NB4 (cell line): Measurements from ENCODE around the gene PTCHD4.
A peak's percentile ranks its signal among the peaks of the same experiment; 100 is the strongest.

ENCODE experiments used
- DNase-seq: peaks from one replicate; pipeline ENCODE4 v3.0.0; 2010; ENCODE audit warnings: low read depth
- H3K4me3 ChIP-seq: one replicate; pipeline ENCODE4 v1.5.1; 2011; ENCODE audit warnings: mild to moderate bottlenecking, low read depth, low read length, moderate library complexity
- MYC ChIP-seq: IDR thresholded peaks from 2 replicates; pipeline ENCODE4 v1.6.1; 2011; ENCODE audit warnings: low read depth, low read length
- POLR2A ChIP-seq: IDR thresholded peaks from 2 replicates; pipeline ENCODE4 v1.6.1; 2011; ENCODE audit warnings: mild to moderate bottlenecking; ENCODE audit not compliant: insufficient read length; ENCODE audit errors: extremely low read depth
- TF ChIP-seq, protein P1 (sequence below): IDR thresholded peaks from 2 replicates; pipeline ENCODE4 v1.6.1; 2011; ENCODE audit warnings: low read depth, low read length
- TF ChIP-seq, protein P2 (sequence below): IDR thresholded peaks from one replicate; pipeline ENCODE4 v1.5.1; 2012; ENCODE audit warnings: low read depth, low read length

PTCHD4 gene

DNA sequence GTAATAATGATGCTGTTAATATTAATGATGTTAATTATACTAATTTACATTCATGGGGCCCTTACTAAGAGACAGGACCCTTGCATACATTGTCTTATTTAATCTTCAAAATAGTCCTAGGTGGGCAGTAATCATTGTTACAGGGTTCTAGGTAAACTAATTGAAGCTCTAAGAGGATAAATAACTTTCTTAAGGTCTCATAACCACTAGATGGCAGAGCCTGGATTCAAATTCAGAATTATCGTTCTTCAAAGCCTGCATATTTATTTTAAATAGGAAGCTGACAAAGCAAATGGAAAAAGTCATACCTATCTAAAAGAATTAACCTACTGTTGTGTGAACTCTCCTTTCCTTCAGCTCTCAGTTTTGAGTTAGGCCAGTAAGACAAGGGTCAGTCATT is 23.5 kb downstream of the PTCHD4 start:
- TF ChIP-seq, protein P1, sequence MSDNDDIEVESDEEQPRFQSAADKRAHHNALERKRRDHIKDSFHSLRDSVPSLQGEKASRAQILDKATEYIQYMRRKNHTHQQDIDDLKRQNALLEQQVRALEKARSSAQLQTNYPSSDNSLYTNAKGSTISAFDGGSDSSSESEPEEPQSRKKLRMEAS, result no peak
- TF ChIP-seq, protein P2, sequence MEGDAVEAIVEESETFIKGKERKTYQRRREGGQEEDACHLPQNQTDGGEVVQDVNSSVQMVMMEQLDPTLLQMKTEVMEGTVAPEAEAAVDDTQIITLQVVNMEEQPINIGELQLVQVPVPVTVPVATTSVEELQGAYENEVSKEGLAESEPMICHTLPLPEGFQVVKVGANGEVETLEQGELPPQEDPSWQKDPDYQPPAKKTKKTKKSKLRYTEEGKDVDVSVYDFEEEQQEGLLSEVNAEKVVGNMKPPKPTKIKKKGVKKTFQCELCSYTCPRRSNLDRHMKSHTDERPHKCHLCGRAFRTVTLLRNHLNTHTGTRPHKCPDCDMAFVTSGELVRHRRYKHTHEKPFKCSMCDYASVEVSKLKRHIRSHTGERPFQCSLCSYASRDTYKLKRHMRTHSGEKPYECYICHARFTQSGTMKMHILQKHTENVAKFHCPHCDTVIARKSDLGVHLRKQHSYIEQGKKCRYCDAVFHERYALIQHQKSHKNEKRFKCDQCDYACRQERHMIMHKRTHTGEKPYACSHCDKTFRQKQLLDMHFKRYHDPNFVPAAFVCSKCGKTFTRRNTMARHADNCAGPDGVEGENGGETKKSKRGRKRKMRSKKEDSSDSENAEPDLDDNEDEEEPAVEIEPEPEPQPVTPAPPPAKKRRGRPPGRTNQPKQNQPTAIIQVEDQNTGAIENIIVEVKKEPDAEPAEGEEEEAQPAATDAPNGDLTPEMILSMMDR, result peak; percentile 16
- no peak overlapping the region for H3K4me3 ChIP-seq
- peak; percentile 29 for DNase-seq

DNA sequence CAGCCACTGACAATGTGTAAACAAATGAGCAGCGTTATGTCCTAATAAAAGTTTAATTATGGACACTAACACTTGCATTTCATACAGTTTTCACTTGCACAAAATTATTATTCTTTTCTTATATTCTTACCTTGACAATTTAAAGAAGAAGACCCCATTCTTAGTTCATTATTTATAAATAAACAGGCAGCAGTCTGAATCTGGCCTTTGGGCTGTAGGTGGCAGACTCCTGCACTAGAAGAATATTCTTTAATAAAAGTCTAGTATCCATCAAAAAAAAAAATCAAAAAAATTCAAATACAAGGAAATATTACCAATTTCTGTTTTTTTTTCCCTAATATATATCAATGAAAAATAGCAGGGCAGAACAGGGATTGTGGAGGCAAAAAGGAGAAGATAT is 24.8 kb downstream of the PTCHD4 start:
- H3K4me3 ChIP-seq, result no peak overlapping the region
- no peak for DNase-seq
- no peak for TF ChIP-seq POLR2A
- TF ChIP-seq, protein P1, result no peak
- TF ChIP-seq, protein P2, result no peak
- TF ChIP-seq MYC, result no peak

DNA sequence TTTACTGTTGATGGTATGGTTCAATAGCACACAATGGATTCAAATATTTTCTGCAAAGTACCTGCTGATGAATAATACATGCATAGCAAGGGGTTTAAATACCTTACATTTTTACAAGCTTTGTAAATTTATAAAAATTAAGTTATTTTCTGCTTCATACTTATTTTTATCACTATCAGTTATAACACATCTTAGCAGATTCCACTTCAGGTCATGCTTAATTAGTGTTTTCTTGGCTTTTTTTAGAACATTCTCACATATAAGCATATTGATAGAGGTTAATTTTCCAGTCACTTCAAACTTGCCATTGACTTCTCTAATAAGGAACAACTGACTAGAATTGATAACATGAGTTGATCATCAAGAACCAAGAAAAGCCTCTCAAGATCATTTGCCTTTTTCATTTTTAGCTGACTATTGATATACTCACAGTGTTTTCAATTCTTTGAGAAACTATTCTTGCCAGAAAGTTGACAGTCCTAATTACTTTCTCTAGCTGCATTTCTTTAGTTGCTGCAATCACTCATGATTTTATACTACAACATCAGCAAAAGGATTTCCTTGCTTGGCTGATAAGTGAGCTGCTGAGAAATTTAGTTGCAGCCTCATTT is 25.8 kb downstream of the PTCHD4 start:
- no peak for DNase-seq
- TF ChIP-seq POLR2A (no peak), MYC (no peak)
- TF ChIP-seq, protein P1, result no peak
- TF ChIP-seq, protein P2, result no peak
- H3K4me3 ChIP-seq, result no peak overlapping the region

DNA sequence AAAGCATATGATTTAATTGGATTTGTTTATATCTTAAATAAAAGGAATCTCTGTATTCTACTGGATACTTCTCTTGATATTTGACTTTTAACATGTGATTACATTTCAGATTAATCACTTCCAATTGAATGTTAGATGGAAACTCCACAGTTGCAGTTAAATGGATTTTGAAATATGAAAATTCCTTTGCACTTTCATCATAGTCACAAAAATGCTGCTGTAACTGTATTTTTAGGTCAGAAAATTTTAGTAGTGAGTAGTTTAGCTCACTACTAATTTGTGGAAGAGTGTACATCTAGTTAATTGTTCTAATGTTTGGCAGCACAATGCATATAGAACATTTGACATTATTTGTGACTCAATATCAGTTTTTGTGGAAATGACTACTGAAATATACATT is 26.8 kb downstream of the PTCHD4 start:
- H3K4me3 ChIP-seq, result no peak overlapping the region
- TF ChIP-seq, protein P2, result no peak
- TF ChIP-seq, protein P1, result no peak
- DNase-seq, result no peak

DNA sequence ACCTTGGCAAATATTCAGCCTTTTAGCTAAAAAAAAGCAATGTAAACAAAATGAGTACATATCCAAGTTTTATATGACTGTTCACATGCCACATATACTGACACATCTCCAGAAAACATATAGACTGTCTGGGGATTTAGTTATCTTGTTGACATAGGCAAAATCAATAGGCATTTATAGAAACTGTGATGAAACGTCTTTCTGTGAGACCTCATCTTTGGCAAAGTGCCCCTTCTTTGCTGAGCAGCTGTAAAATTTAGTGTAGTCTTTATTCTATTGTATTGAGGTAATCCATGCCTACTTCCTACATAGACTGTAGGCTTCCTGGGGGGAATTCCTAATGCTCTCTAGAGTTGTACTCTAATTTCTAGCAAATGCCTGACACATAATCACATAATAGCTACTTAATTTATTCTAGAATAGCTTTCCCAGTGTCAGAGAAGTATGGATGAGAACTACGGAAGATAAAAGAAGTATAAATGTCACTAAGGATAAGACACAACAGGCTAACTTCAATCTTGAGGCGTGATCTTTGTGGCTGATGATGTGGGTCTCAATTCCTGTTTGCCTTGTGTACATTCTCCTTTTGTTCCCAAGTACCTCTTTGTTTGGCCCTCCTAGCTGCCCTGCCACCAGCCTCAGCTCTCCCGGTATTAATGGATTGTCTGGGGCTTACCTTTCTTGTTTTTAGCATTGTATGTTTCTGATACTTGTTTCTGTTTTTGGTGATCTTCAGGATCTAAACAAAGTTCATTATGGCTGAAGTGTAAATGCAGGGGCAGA is 30.6 kb downstream of the PTCHD4 start:
- TF ChIP-seq POLR2A (no peak), MYC (no peak)
- TF ChIP-seq, protein P1, result no peak
- TF ChIP-seq, protein P2, result no peak
- DNase-seq, result no peak
- H3K4me3 ChIP-seq, result no peak overlapping the region
